Measurements from ENCODE around the gene HNRNPA3. TPM values are rescaled to one million over a fixed set of nuclear protein-coding genes. Genes with fewer than 3 reads are reported as not detected.
A peak's percentile ranks its signal among the peaks of the same experiment; 100 is the strongest.
"Not testable (repeated sequence)": the region's sequence is repeated elsewhere in the genome, so short reads cannot be mapped to it uniquely, and the experiment has no call there.

The HNRNPA3 gene
- total RNA-seq, 2 donors from 2014 or later, result 147 to 278 TPM

DNA sequence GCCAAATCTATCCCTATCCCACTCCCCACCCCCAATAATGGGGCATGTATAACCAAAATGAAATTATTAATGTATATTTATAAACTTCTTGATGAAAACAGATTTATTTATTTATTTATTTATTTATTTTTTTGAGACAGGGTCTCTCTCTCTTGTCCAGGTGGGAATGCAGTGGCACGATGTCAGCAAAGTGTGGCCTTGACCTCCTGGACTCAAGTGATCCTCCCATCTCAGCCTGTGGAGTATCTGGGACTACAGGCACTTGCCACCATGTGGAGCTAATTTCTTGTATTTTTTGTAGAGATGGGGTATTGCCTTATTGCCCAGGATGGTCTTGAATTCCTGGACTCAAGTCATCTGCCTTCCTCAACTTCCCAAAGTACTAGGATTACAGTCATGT, 28.0 kb upstream of the HNRNPA3 start:
- TF ChIP-seq, protein P1, sequence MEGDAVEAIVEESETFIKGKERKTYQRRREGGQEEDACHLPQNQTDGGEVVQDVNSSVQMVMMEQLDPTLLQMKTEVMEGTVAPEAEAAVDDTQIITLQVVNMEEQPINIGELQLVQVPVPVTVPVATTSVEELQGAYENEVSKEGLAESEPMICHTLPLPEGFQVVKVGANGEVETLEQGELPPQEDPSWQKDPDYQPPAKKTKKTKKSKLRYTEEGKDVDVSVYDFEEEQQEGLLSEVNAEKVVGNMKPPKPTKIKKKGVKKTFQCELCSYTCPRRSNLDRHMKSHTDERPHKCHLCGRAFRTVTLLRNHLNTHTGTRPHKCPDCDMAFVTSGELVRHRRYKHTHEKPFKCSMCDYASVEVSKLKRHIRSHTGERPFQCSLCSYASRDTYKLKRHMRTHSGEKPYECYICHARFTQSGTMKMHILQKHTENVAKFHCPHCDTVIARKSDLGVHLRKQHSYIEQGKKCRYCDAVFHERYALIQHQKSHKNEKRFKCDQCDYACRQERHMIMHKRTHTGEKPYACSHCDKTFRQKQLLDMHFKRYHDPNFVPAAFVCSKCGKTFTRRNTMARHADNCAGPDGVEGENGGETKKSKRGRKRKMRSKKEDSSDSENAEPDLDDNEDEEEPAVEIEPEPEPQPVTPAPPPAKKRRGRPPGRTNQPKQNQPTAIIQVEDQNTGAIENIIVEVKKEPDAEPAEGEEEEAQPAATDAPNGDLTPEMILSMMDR (IDR thresholded peaks at IDR 0.05), result no peak
- no peak overlapping the region for H3K9ac ChIP-seq (ENCODE audit: low read depth in 2 of 2, low read length in 2 of 2)
- no peaks in the 10 kb centered on the region for H3K36me3 ChIP-seq
- H3K27ac ChIP-seq, result no peak overlapping the region
- intact Hi-C loops (cut with DNase I), result no loop called here
- no peaks in the 10 kb centered on the region for H3K27me3 ChIP-seq
- no peaks in the 10 kb centered on the region for H3K9me3 ChIP-seq
- H3K4me3 ChIP-seq, result no peak overlapping the region
- H3K4me1 ChIP-seq, result peaks cover 5% of the 10 kb centered on the region
- DNase-seq, result no peak

DNA sequence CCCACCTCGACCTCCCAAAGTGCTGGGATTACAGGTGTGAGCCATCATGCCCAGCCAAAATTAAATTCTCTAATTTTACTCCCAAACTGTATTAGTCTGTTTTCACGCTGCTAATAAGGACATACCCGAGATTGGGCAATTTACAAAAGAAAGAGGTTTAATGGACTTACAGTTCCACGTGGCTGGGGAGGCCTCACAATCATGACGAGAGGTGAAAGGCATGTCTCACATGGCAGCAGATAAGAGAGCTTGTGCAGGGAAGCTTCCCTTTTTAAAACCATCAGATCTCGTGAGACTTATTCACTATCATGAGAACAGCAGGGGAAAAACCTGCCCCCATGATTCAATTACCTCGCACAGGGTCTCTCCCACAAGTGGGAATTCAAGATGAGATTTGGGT, 26.6 kb upstream of the HNRNPA3 start:
- not testable (repeated sequence) for H3K9me3 ChIP-seq

DNA sequence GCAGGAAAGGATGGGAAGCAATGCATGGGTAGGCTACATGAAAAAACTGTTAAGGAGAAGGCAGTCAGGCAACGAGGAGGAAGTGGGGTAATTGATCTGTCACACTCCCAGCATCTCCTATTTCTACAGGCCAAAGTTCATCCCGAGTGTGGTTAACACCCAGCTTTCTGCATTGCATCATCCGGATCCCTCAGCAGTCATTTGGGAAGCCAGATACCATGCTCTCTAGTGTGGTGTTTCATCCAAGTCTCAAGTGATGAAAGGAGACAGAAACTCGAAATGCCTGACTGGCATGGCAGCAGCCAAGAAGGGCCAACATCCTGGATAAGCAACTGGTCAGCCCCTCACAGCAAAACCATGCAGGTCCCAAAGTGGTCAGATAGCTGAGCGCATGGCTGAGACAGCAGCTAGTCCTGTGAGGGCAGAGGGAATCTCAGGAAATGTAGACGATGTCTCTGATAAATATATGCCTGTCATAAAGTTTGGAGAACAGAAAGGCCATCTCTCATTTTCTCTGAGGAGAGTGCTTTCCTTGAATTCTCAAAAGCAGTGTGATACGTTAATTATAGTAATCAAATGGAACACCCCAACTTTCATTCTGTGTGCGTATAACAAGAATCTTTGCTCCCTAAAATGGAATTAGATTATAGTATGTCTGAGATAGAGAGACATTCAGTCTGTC, 24.8 kb upstream of the HNRNPA3 start:
- H3K27ac ChIP-seq, result peak overlapping the region; percentile 34
- H3K27me3 ChIP-seq, result no peaks in the 10 kb centered on the region
- no peaks in the 10 kb centered on the region for H3K36me3 ChIP-seq
- TF ChIP-seq, protein P1 (IDR thresholded peaks at IDR 0.05), result no peak
- no peaks in the 10 kb centered on the region for H3K9me3 ChIP-seq
- intact Hi-C loops (cut with DNase I), result no loop called here
- H3K9ac ChIP-seq (ENCODE audit: low read depth in 2 of 2, low read length in 2 of 2), result no peak overlapping the region
- DNase-seq, result peak; percentile 70
- H3K4me1 ChIP-seq, result peaks cover 5% of the 10 kb centered on the region
- H3K4me3 ChIP-seq, result no peak overlapping the region

More for the DNA sequence above, 26.6 kb upstream of the HNRNPA3 start:
- H3K9ac ChIP-seq (ENCODE audit: low read depth in 2 of 2, low read length in 2 of 2); intact Hi-C loops (cut with DNase I); DNase-seq; H3K36me3 ChIP-seq; H3K27ac ChIP-seq; H3K4me3 ChIP-seq; H3K27me3 ChIP-seq; H3K4me1 ChIP-seq: not testable (repeated sequence)

DNA sequence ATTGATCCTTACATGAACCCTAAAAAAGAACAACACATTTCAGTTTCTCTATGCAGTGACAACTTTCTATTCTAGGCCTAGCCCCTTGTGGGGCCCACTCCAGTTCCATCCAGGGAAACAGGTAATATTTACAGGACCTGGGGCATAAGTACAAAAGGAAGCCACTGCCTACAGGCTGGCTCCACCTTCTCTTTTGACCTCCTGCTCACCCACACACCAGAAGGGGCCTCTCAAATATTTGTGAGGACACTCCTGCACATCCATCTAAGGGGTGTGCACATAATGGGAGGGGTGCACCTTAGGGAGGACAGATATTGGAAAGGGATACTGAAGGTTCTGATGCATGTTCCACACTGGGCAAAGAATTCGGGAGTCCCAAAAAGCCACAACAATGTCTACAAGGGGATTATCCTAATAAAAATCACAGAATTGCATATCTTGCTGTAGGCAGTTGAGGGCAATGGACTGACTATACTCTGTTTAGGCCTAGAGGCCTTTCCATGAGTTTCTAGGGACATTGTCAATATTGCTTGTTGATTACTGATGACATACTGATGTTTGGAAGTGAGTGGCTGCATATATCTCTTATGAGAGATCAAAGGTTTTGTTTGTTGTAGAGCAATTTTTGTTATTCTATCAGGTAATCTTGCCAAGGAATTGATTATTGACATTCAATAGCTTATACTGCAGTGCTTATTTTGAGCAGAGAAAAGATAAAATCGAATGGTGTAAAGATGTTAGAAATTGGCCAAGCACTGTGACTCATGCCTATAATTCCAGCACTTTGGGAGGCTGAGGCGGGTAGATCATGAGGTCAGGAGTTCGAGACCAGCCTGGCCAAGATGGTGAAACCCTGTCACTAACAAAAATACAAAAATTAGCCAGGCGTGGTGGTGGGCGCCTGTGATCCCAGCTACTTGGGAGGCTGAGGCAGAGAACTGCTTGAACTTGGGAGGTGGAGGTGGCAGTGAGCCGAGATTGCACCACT, 23.8 kb upstream of the HNRNPA3 start:
- no peak overlapping the region for H3K4me3 ChIP-seq
- no peaks in the 10 kb centered on the region for H3K27me3 ChIP-seq
- TF ChIP-seq, protein P1 (IDR thresholded peaks at IDR 0.05), result no peak
- H3K4me1 ChIP-seq, result peaks cover 5% of the 10 kb centered on the region
- intact Hi-C loops (cut with DNase I), result no loop called here
- H3K9ac ChIP-seq (ENCODE audit: low read depth in 2 of 2, low read length in 2 of 2), result no peak overlapping the region
- H3K27ac ChIP-seq, result peak overlapping the region; percentile 34
- no peaks in the 10 kb centered on the region for H3K9me3 ChIP-seq
- no peak for DNase-seq
- H3K36me3 ChIP-seq, result no peaks in the 10 kb centered on the region

DNA sequence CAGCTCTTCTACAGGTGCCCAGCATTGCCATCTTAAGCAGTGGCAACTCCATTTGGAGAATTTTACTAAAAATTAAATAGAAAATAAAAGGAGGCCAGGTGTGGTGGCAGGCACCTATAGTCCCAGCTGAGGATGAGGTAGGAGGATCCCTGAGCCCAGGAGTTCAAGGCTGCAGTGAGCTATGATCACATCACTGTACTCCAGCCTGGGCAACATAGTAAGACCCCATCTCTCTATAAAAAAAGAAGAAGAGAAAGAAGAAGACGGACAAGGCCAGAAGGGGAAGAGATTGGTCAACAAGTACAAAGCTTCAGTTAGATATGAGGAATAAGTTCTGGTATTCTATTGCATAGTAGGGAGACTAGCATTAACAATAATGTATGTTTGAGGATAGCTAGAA, 21.7 kb upstream of the HNRNPA3 start:
- Histone ChIP-seq H3K27ac (no peak overlapping the region), H3K9me3 (no peaks in the 10 kb centered on the region), H3K36me3 (no peaks in the 10 kb centered on the region), H3K4me3 (no peak overlapping the region), H3K9ac (ENCODE audit: low read depth in 2 of 2, low read length in 2 of 2) (no peak overlapping the region), H3K27me3 (no peaks in the 10 kb centered on the region), H3K4me1 (peaks cover 5% of the 10 kb centered on the region)
- no peak for DNase-seq
- intact Hi-C loops (cut with DNase I), result no loop called here
- TF ChIP-seq, protein P1 (IDR thresholded peaks at IDR 0.05), result no peak
